Endothelial cell (in vitro differentiated cells): ENCODE results near the gene BYSL. TPM values are rescaled to one million over a fixed set of nuclear protein-coding genes. Genes with fewer than 3 reads are reported as not detected.

Source experiments
- DNase-seq: peaks from one replicate; pipeline ENCODE4 v3.0.0; 2021; ENCODE audit warnings: low spot score
- H3K27ac Mint-ChIP-seq: one replicate; pipeline ENCODE4 v1.8.0; 2021; ENCODE audit warnings: mixed read lengths, inconsistent platforms; ENCODE audit not compliant: unreplicated experiment
- H3K27me3 Mint-ChIP-seq: one replicate; pipeline ENCODE4 v1.8.0; 2021; ENCODE audit warnings: mild to moderate bottlenecking, moderate library complexity, mixed read lengths, inconsistent platforms; ENCODE audit not compliant: unreplicated experiment
- H3K36me3 Mint-ChIP-seq: one replicate; pipeline ENCODE4 v1.8.0; 2021; ENCODE audit warnings: mild to moderate bottlenecking, low read depth, mixed read lengths, inconsistent platforms; ENCODE audit not compliant: unreplicated experiment
- H3K4me1 Mint-ChIP-seq: one replicate; pipeline ENCODE4 v1.8.0; 2021; ENCODE audit warnings: mild to moderate bottlenecking, mixed read lengths, inconsistent platforms; ENCODE audit not compliant: unreplicated experiment
- H3K4me3 Mint-ChIP-seq: one replicate; pipeline ENCODE4 v1.8.0; 2021; ENCODE audit warnings: mild to moderate bottlenecking, mixed read lengths, inconsistent platforms; ENCODE audit not compliant: unreplicated experiment
- H3K9me3 Mint-ChIP-seq: one replicate; pipeline ENCODE4 v1.8.0; 2021; ENCODE audit warnings: mixed read lengths, inconsistent platforms; ENCODE audit not compliant: unreplicated experiment
- total RNA-seq: library from RNA; stranded (reverse); fragmentation: NEBNext Ultra II Directional; extraction: Animal tissue kit (Norgen Biotek cat#: 25700); gene quantifications from one replicate; pipeline ENCODE4 v1.2.1, GENCODE V29; 2021; ENCODE audit not compliant: unreplicated experiment
- TF ChIP-seq, protein P1 (sequence below): fragments of 200-600 bp; sonication (generic); IDR thresholded peaks from one replicate; pipeline ENCODE4 v1.5.0; 2021; ENCODE audit warnings: antibody characterized with exemption; ENCODE audit not compliant: unreplicated experiment

BYSL gene
- total RNA-seq, 1 donor from 2014 or later = 21.9 TPM

DNA sequence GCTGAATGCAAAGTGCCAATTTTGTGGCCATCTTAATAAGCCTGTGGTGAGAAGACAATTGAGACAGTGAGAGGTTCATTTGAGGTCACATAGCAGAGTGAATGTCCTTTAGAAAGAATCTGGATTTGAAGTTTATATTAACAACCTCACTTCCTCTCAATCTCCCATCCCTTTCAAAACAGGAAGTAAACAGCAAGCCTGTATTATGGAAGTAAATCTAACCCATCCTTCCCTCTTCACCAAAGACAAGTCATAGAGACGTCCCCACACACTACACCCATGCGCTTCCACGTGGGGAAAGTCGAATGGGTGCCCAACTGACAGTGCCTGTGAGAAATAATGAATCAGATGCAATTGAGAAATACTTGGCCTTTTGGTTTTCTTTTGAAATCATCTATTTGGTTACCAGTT lies 49.1 kb downstream of the BYSL start:
- DNase-seq = no peak
- Mint-ChIP-seq H3K27me3 (no peaks in the 10 kb centered on the region), H3K27ac (peak overlapping the region; percentile 62), H3K4me3 (no peak overlapping the region), H3K4me1 (peaks cover 30% of the 10 kb centered on the region), H3K9me3 (no peaks in the 10 kb centered on the region), H3K36me3 (no peaks in the 10 kb centered on the region)
- TF ChIP-seq, protein P1, sequence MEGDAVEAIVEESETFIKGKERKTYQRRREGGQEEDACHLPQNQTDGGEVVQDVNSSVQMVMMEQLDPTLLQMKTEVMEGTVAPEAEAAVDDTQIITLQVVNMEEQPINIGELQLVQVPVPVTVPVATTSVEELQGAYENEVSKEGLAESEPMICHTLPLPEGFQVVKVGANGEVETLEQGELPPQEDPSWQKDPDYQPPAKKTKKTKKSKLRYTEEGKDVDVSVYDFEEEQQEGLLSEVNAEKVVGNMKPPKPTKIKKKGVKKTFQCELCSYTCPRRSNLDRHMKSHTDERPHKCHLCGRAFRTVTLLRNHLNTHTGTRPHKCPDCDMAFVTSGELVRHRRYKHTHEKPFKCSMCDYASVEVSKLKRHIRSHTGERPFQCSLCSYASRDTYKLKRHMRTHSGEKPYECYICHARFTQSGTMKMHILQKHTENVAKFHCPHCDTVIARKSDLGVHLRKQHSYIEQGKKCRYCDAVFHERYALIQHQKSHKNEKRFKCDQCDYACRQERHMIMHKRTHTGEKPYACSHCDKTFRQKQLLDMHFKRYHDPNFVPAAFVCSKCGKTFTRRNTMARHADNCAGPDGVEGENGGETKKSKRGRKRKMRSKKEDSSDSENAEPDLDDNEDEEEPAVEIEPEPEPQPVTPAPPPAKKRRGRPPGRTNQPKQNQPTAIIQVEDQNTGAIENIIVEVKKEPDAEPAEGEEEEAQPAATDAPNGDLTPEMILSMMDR = no peak

DNA sequence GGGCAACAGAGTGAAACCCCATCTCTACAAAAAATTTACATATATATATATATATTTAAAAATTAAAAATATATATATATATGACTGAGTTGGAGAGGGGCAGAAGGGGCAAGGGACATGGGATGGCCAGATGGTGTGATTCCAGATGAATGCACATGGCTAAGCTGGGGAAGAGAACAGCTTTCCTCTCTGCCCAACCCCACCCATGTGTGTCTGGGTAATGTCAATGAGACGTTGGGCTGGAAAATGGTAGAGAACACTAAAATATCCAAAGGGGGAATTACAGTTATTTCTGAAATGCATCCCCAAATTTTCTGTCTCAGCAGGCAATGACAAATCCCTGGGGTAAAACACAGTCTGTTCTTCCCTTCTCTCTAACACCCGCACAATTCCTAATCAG lies 51.5 kb downstream of the BYSL start:
- DNase-seq = no peak
- TF ChIP-seq, protein P1 = no peak
- H3K27me3 Mint-ChIP-seq = no peaks in the 10 kb centered on the region
- no peaks in the 10 kb centered on the region for H3K9me3 Mint-ChIP-seq
- H3K36me3 Mint-ChIP-seq = no peaks in the 10 kb centered on the region
- no peak overlapping the region for H3K27ac Mint-ChIP-seq
- H3K4me1 Mint-ChIP-seq = peaks cover 7% of the 10 kb centered on the region
- H3K4me3 Mint-ChIP-seq = no peak overlapping the region

DNA sequence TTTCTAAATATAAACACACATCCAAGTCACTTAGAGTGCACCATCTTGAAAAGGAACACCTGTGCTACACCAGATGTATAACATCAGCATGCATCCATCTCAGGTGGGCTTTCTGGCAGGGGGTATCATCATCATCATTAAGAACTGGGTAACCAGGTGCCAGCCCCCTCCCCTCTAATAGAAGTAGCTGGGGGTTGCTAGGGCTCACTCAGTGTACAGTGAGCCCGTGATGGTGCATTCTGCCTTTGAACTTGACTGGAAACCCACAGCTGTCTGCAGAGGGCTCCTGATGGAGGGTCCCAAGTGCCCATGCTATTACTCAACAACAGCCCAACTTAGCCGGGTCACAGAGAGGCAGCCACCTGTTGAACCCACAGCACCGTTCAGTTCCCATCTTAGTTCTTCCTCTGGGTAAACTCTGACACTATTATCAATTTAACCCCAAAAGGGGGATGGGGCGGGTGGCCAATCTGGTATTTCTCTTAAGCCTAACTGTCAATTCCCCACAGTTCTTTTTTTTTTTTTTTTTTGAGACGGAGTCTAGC lies 53.1 kb downstream of the BYSL start:
- DNase-seq = no peak
- Mint-ChIP-seq H3K4me3 (no peak overlapping the region), H3K27ac (no peak overlapping the region), H3K27me3 (no peaks in the 10 kb centered on the region), H3K9me3 (no peaks in the 10 kb centered on the region), H3K4me1 (peaks cover 5% of the 10 kb centered on the region), H3K36me3 (no peaks in the 10 kb centered on the region)
- TF ChIP-seq, protein P1 = no peak

DNA sequence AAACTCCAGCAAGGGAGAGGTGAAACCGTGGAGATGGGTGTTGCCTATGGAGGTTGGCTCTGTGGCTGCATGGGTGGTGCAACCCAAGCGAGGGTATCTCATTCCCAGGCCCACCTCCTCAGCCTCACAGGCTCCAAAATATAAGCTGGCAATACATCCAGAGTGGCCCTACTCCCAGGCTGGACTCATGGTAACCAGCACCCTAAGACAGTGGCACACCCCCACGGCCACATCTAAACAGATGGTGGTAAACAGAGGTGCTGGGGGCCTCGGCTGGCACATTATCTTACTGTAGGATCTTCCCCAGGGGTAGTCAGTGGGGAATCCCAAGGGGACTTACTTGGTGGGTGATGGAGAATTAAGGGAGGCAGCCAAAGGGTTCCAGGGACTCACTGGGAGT lies 54.0 kb downstream of the BYSL start:
- Mint-ChIP-seq H3K36me3 (no peaks in the 10 kb centered on the region), H3K9me3 (no peaks in the 10 kb centered on the region), H3K27ac (no peak overlapping the region), H3K4me3 (no peak overlapping the region), H3K4me1 (peaks cover 5% of the 10 kb centered on the region), H3K27me3 (no peaks in the 10 kb centered on the region)
- TF ChIP-seq, protein P1 = no peak
- no peak for DNase-seq

DNA sequence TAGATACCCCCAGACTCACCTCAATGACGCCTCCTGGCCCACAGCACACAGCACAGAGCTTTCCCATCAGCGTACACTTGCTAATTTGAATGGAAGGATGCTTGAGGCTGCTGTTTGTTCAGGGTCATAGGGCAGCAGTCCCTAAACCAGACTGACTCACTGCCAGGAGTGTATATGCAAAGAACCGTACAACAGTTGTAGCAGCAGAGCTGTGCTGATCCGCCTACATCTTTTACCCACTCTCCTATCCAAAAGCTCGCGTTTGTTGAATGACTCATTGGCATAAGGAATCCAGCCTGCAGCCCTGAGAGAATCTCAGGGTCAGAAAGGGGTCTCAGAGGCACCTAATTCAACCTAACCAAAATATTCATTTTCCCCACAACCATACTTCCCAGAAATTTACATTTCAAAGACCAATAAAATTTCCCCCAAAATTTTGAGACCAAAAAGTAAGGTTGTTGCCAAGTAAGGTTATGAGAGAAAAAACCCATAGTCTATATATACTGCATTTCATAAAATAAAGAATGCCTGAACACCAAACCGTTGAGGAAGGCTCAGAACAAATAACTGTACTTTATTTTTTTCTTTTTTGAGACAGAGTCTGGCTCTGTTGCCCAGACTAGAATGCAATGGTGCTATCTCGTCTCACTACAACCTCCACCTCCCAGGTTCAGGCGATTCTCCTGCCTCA lies 55.6 kb downstream of the BYSL start:
- H3K36me3 Mint-ChIP-seq = no peaks in the 10 kb centered on the region
- DNase-seq = no peak
- H3K4me1 Mint-ChIP-seq = no peaks in the 10 kb centered on the region
- H3K4me3 Mint-ChIP-seq = no peak overlapping the region
- H3K27me3 Mint-ChIP-seq = no peaks in the 10 kb centered on the region
- no peaks in the 10 kb centered on the region for H3K9me3 Mint-ChIP-seq
- TF ChIP-seq, protein P1 = no peak
- no peak overlapping the region for H3K27ac Mint-ChIP-seq

Other genes starting within 250 kb of the BYSL start
- 10.4 TPM for gene TFEB, start 185.9 kb upstream of the BYSL start, total RNA-seq
- not detected for gene PGC, start 174.1 kb upstream of the BYSL start, total RNA-seq
- 8.8 TPM for gene FRS3, start 141.6 kb upstream of the BYSL start, total RNA-seq
- 20.7 TPM for gene PRICKLE4, start 140.7 kb upstream of the BYSL start, total RNA-seq
- 167 TPM for gene TOMM6, start 133.8 kb upstream of the BYSL start, total RNA-seq
- 7.1 TPM for gene USP49, start 26.1 kb upstream of the BYSL start, total RNA-seq
- gene MED20, start 360 bp upstream of the BYSL start, total RNA-seq = 39.4 TPM
- gene CCND3, start 20.3 kb downstream of the BYSL start, total RNA-seq = 39.3 TPM
- gene TAF8, start 129.0 kb downstream of the BYSL start, total RNA-seq = 21.9 TPM
- 0.87 TPM for gene C6orf132, start 221.1 kb downstream of the BYSL start, total RNA-seq